Body of pancreas (tissue), 4 donors: ENCODE measurements around the gene PABPC3. TPM values are rescaled to one million over a fixed set of nuclear protein-coding genes. Genes with fewer than 3 reads are reported as not detected.

Experiments used
- ATAC-seq: fragments of 150-250 bp; one replicate; pipeline ENCODE4 v1.9.1; 2016
- DNase-seq, 4 donors: peaks; one replicate each; pipeline ENCODE4 v3.0.0-alpha.2; 2019
- H3K27ac ChIP-seq, 4 donors: fragments of 200-600 bp; sonication (generic); 1 replicate in 3 of 4; 2 replicates in 1 of 4; pipeline versions ENCODE4 v1.5.1 to v1.6.1; 2016 to 2019; ENCODE audit warnings: mild to moderate bottlenecking in 1 of 4, mixed read lengths in 1 of 4, moderate library complexity in 1 of 4
- H3K27me3 ChIP-seq, 2 donors: fragments of 200-600 bp; sonication (generic); one replicate each; pipeline ENCODE4 v1.6.0; 2016; ENCODE audit warnings: mild to moderate bottlenecking in 1 of 2
- H3K36me3 ChIP-seq, 2 donors: fragments of 200-600 bp; sonication (generic); replicated peaks in 1 of 2; 2 replicates each; pipeline ENCODE4 v1.5.1; 2016; ENCODE audit warnings: low read depth in 2 of 2; ENCODE audit not compliant: insufficient read depth in 1 of 2
- H3K4me1 ChIP-seq: fragments of 200-600 bp; sonication (generic); one replicate; pipeline ENCODE4 v1.6.0; 2016
- H3K4me3 ChIP-seq, 2 donors: fragments of 200-600 bp; sonication (generic); 1 replicate in 1 of 2; 2 replicates in 1 of 2; pipeline ENCODE4 v1.5.1; 2016 to 2019
- H3K9me3 ChIP-seq, 3 donors: fragments of 200-600 bp; sonication (generic); 1 replicate in 2 of 3; 2 replicates in 1 of 3; pipeline ENCODE4 v1.5.1; 2016
- CTCF ChIP-seq, 7 experiments: fragments of 450-650 bp in 4 of 7; fragments of 200-600 bp in 3 of 7; sonication (generic) in 3 of 7; IDR thresholded peaks; one replicate each; pipeline ENCODE4 v1.5.1; 2016 to 2019; ENCODE audit warnings: antibody characterized with exemption in 7 of 7
- POLR2A ChIP-seq, 3 donors: fragments of 450-650 bp; IDR thresholded peaks; one replicate each; pipeline ENCODE4 v1.6.1; 2016; ENCODE audit warnings: antibody characterized with exemption in 3 of 3, mild to moderate bottlenecking in 2 of 3
- WGBS, 2 donors: methylation state at CpG; one replicate each; pipeline ENCODE4 v1.1.5; 2017; 5-methylcytosine and 5-hydroxymethylcytosine counted together
- intact Hi-C: fragments of 100-400 bp; cut with DNase I; formaldehyde crosslinking; loops from one replicate; pipeline ENCODE4 v1.15.1; 2023
- total RNA-seq, 2 donors: library from RNA; depleted of rRNA; stranded (reverse); fragments of >200 nt; gene quantifications; one replicate each; pipeline ENCODE4 v1.1.0, GENCODE V29; 2016

The PABPC3 gene
- total RNA-seq, 2 donors from 2014 or later: not detected

DNA sequence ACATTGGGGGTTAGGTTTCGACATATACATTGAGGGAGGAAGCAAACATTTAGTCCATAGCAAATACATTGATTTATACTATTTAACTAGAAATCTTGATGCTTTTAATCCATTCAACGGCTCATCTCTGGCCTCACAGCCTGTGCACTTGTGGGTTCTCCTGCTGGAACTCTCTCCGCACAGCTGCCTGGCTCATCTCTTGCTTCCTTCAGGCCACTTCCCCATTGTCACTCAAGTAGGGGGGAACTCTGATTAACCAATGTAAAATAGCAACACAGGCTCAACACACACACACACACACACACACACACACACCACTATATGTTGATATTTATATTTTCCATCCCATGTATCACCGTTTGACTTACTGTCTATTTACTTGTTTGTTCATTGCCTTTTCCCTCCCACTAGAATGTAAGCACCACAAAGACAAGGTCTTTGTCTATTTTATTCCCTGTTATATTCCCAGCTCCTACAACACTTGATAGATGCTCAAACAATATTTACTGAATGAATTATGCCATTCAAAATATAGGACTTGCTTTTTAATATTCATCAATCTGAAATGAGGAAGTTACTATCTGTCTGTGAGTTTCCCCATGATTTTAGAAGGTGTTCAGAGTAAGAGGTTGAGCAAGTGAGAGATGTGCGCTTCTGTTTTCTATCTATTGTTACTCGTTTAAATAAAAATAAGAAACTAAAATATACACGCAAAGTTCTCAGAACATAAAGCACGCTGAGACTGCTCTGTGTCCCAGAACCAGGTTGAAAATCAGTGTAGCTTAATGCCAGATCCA is 29.8 kb upstream of the PABPC3 start:
- DNase-seq (no peak), ATAC-seq (no peak)
- Histone ChIP-seq H3K27ac (no peak overlapping the region), H3K27me3 (no peaks in the 10 kb centered on the region), H3K4me3 (no peak overlapping the region), H3K4me1 (no peaks in the 10 kb centered on the region), H3K9me3 (no peaks in the 10 kb centered on the region), H3K36me3 (no peaks in the 10 kb centered on the region)
- TF ChIP-seq CTCF (IDR thresholded peaks at IDR 0.05) (no peak), POLR2A (IDR thresholded peaks at IDR 0.05) (no peak)
- intact Hi-C loops: no loop called here
- 63 to 68% methylated on average over 8 of the region's 8 CpGs for WGBS, 2 donors

GRCh38 chr13:25067064-25067463 is 28.9 kb upstream of the PABPC3 start:
- H3K36me3 ChIP-seq: no peaks in the 10 kb centered on the region
- DNase-seq (no peak), ATAC-seq (no peak)
- no peaks in the 10 kb centered on the region for H3K27me3 ChIP-seq
- H3K9me3 ChIP-seq: no peaks in the 10 kb centered on the region
- TF ChIP-seq POLR2A (IDR thresholded peaks at IDR 0.05) (no peak), CTCF (IDR thresholded peaks at IDR 0.05) (no peak)
- intact Hi-C loops: no loop called here
- no peaks in the 10 kb centered on the region for H3K4me1 ChIP-seq
- no peak overlapping the region for H3K4me3 ChIP-seq
- 25 to 34% methylated on average over 3 of the region's 3 CpGs for WGBS, 2 donors
- no peak overlapping the region for H3K27ac ChIP-seq

DNA sequence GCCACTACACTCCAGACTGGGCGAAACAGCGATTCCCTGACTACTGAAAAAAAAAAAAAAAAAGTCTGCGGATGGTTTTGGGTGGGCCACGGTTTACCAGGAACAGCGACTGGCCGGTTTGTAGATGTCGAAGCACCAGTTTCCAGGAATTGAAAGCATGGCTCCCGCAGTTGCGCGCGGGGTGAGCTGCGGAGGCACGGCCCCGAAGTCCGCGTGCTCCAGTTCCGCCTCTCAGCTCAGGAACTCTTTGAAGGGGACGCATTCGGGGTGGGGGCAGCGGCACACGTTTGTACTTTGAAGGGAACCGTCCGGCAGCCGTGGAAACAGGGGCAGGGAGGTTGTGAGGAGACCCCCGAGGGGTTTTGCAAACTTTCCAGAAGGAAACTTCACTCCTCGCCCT is 27.1 kb upstream of the PABPC3 start:
- Histone ChIP-seq H3K4me3 (no peak overlapping the region), H3K9me3 (no peaks in the 10 kb centered on the region), H3K27ac (no peak overlapping the region), H3K36me3 (no peaks in the 10 kb centered on the region), H3K4me1 (no peaks in the 10 kb centered on the region), H3K27me3 (no peaks in the 10 kb centered on the region)
- TF ChIP-seq POLR2A (IDR thresholded peaks at IDR 0.05): no peak
- TF ChIP-seq CTCF (IDR thresholded peaks at IDR 0.05): no peak
- intact Hi-C loops: no loop called here
- 81 to 89% methylated on average over 25 to 26 of the region's 26 CpGs for WGBS, 2 donors
- no peak for DNase-seq
- no peak for ATAC-seq

DNA sequence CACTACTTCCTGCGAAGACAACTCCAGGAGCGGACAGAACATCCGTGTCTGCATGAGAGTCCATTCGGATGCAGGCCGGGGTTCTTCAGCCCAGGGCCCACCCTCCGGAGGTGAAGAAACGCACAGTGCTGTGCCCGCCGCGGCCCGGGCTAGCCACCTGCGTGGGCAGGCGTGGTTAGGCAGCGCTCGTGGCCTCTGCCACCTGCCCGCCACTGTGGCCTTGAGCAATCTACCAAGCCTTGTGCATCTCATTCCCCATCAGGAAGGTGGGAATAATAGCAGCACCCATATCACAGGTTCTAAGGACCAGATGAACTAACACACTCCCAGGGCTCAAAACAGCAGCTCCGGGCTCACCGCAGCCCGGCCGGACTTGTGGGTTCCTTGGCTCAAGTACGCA is 26.7 kb upstream of the PABPC3 start:
- Histone ChIP-seq H3K27me3 (no peaks in the 10 kb centered on the region), H3K9me3 (no peaks in the 10 kb centered on the region), H3K4me1 (no peaks in the 10 kb centered on the region), H3K4me3 (no peak overlapping the region), H3K27ac (no peak overlapping the region), H3K36me3 (no peaks in the 10 kb centered on the region)
- ATAC-seq (no peak), DNase-seq (no peak)
- no peak for TF ChIP-seq CTCF (IDR thresholded peaks at IDR 0.05)
- no peak for TF ChIP-seq POLR2A (IDR thresholded peaks at IDR 0.05)
- intact Hi-C loops: no loop called here
- 78 to 91% methylated on average over 6 to 11 of the region's 21 CpGs for WGBS, 2 donors

DNA sequence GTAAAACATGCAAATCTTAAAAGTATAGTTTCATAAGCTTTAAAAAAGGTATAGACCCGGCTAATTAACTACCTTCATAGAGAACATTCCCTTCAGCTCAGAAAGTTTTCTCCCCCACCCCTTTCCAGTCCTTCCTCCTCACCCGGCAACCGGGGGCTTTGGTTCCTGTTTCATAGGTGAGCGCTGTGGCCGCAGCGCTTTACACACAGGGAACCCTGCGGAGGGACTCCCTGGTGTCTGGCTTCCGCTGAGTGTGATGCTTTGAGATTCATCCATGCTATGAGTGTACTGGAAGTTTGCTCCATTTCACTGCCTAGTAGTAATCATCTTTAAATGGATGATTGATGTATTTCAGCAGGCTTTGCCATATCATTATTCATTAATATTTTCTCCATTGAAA is 26.0 kb upstream of the PABPC3 start:
- TF ChIP-seq CTCF (IDR thresholded peaks at IDR 0.05) (no peak), POLR2A (IDR thresholded peaks at IDR 0.05) (no peak)
- Histone ChIP-seq H3K4me3 (no peak overlapping the region), H3K4me1 (no peaks in the 10 kb centered on the region), H3K36me3 (no peaks in the 10 kb centered on the region), H3K27ac (no peak overlapping the region), H3K27me3 (no peaks in the 10 kb centered on the region), H3K9me3 (no peaks in the 10 kb centered on the region)
- intact Hi-C loops: no loop called here
- ATAC-seq: no peak
- no peak for DNase-seq
- WGBS, 2 donors: 34 to 44% methylated on average over 8 of the region's 8 CpGs
